OCI-LY1 (cell line): ENCODE results near the gene LRRC2.

Source experiments
- EZH2 ChIP-seq: fragments of 200-600 bp; sonication (generic), shearing (Covaris generic); IDR thresholded peaks from 2 replicates; pipeline ENCODE4 v1.8.0; 2017; ENCODE audit warnings: borderline replicate concordance, mixed run types, mild to moderate bottlenecking, antibody characterized with exemption, low read length, moderate library complexity, mixed read lengths
- TF ChIP-seq, protein P1 (sequence below): fragments of 200-600 bp; sonication (generic), shearing (Covaris generic); IDR thresholded peaks from 2 replicates; pipeline ENCODE4 v1.5.1; 2017; ENCODE audit warnings: mild to moderate bottlenecking, antibody characterized with exemption, low read length, moderate library complexity, mixed read lengths

DNA sequence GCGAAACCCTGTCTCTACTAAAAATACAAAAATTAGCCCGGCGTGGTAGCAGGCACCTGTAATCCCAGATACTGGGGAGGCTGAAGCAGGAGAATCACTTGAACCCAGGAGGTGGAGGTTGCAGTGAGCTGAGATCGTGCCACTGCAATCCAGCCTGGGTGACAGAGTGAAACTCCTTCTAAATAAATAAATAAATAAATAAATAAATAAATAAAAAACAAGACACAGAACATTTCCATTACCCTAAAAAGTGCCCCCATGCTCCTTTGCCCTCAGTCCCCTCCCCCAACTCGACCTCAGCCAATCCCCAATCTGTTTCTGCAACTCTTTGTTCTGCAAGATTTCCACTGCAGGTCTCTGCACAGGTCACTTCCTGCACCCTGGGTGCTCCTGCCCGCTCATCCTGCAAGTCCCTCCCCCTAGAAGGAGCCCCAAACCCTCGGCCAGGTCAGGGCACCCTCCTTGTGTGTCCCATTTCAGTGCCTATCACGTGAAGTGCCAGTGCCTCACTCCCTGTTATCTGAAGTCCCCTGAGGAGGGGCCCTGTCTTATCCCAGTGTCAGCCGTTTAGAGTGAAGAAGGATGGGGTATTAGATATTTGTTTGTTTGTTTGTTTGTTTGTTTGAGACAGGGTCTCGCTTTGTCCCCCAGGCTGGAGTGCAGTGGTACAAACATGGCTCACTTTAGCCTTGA lies 47.4 kb upstream of the LRRC2 start:
- TF ChIP-seq, protein P1, sequence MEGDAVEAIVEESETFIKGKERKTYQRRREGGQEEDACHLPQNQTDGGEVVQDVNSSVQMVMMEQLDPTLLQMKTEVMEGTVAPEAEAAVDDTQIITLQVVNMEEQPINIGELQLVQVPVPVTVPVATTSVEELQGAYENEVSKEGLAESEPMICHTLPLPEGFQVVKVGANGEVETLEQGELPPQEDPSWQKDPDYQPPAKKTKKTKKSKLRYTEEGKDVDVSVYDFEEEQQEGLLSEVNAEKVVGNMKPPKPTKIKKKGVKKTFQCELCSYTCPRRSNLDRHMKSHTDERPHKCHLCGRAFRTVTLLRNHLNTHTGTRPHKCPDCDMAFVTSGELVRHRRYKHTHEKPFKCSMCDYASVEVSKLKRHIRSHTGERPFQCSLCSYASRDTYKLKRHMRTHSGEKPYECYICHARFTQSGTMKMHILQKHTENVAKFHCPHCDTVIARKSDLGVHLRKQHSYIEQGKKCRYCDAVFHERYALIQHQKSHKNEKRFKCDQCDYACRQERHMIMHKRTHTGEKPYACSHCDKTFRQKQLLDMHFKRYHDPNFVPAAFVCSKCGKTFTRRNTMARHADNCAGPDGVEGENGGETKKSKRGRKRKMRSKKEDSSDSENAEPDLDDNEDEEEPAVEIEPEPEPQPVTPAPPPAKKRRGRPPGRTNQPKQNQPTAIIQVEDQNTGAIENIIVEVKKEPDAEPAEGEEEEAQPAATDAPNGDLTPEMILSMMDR: no peak
- no peak for TF ChIP-seq EZH2
